H9 (cell line): ENCODE measurements around the gene PCDHAC1. TPM values are rescaled to one million over a fixed set of nuclear protein-coding genes. Genes with fewer than 3 reads are reported as not detected.

ENCODE experiments used
- DNase-seq: peaks from one replicate; pipeline ENCODE4 v3.0.0-alpha.2; 2017
- H2AFZ ChIP-seq: one replicate; pipeline ENCODE4 v1.6.1; 2013; ENCODE audit warnings: mild to moderate bottlenecking, low read length, control low read depth, moderate library complexity
- H2AK5ac ChIP-seq: 2 replicates; pipeline ENCODE4 v1.6.1; 2013; ENCODE audit warnings: low read length, control low read depth, mixed read lengths; ENCODE audit not compliant: insufficient read length
- H2BK120ac ChIP-seq: one replicate; pipeline ENCODE4 v1.6.1; 2013; ENCODE audit warnings: low read depth, mild to moderate bottlenecking, low read length, control low read depth, inconsistent platforms; ENCODE audit not compliant: poor library complexity, severe bottlenecking
- H2BK12ac ChIP-seq: 2 replicates; pipeline ENCODE4 v1.6.1; 2013; ENCODE audit warnings: low read length, control low read depth, mixed read lengths, low read depth; ENCODE audit not compliant: insufficient read length
- H2BK15ac ChIP-seq: 2 replicates; pipeline ENCODE4 v1.6.1; 2013; ENCODE audit warnings: low read depth, low read length, control low read depth
- H2BK20ac ChIP-seq: one replicate; pipeline ENCODE4 v1.6.1; 2013; ENCODE audit warnings: low read depth, mild to moderate bottlenecking, low read length, control low read depth, inconsistent platforms; ENCODE audit not compliant: poor library complexity, severe bottlenecking
- H2BK5ac ChIP-seq: 2 replicates; pipeline ENCODE4 v1.6.1; 2013; ENCODE audit warnings: low read length, control low read depth, mixed read lengths; ENCODE audit not compliant: insufficient read length
- H3K14ac ChIP-seq: 2 replicates; pipeline ENCODE4 v1.6.1; 2013; ENCODE audit warnings: low read length, control low read depth; ENCODE audit not compliant: insufficient read depth
- H3K18ac ChIP-seq: 2 replicates; pipeline ENCODE4 v1.6.1; 2013; ENCODE audit warnings: low read depth, mild to moderate bottlenecking, mixed read lengths, low read length, control low read depth; ENCODE audit not compliant: insufficient read length
- H3K23ac ChIP-seq: 2 replicates; pipeline ENCODE4 v1.6.1; 2013; ENCODE audit warnings: low read length, control low read depth, mixed read lengths, low read depth; ENCODE audit not compliant: insufficient read length
- H3K23me2 ChIP-seq: 2 replicates; pipeline ENCODE4 v1.6.1; 2013; ENCODE audit warnings: low read depth, mild to moderate bottlenecking, mixed read lengths, low read length, control low read depth; ENCODE audit not compliant: insufficient read length, poor library complexity, severe bottlenecking
- H3K27ac ChIP-seq: 2 replicates; pipeline ENCODE4 v1.5.1; 2013; ENCODE audit warnings: low read length, control low read depth, mixed read lengths, low read depth; ENCODE audit not compliant: insufficient read length
- H3K27me3 ChIP-seq: 2 replicates; pipeline ENCODE4 v1.6.1; 2013; ENCODE audit warnings: low read length, control low read depth, inconsistent platforms; ENCODE audit not compliant: insufficient read depth
- H3K4ac ChIP-seq: 2 replicates; pipeline ENCODE4 v1.6.1; 2013; ENCODE audit warnings: low read depth, mild to moderate bottlenecking, control low read depth, inconsistent platforms, low read length, moderate library complexity
- H3K4me1 ChIP-seq: 2 replicates; pipeline ENCODE4 v1.6.1; 2013; ENCODE audit warnings: low read length, control low read depth, inconsistent platforms; ENCODE audit not compliant: insufficient read depth
- H3K4me2 ChIP-seq: 2 replicates; pipeline ENCODE4 v1.6.1; 2013; ENCODE audit warnings: low read length, control low read depth, mixed read lengths; ENCODE audit not compliant: insufficient read length, insufficient read depth
- H3K56ac ChIP-seq: 2 replicates; pipeline ENCODE4 v1.6.1; 2013; ENCODE audit warnings: low read depth, mild to moderate bottlenecking, mixed read lengths, low read length, control low read depth; ENCODE audit not compliant: insufficient read length
- H3K79me1 ChIP-seq: 2 replicates; pipeline ENCODE4 v1.6.1; 2013; ENCODE audit warnings: low read depth, mild to moderate bottlenecking, moderate library complexity, low read length, control low read depth, inconsistent platforms; ENCODE audit not compliant: insufficient read depth, poor library complexity, severe bottlenecking
- H3K79me2 ChIP-seq: 2 replicates; pipeline ENCODE4 v1.6.1; 2013; ENCODE audit warnings: low read length, control low read depth, inconsistent platforms; ENCODE audit not compliant: insufficient read depth
- H3K9ac ChIP-seq: 2 replicates; pipeline ENCODE4 v1.6.1; 2013; ENCODE audit warnings: low read length, control low read depth, mixed read lengths; ENCODE audit not compliant: insufficient read length; ENCODE audit errors: extremely low read depth
- H3K9me3 ChIP-seq: one replicate; pipeline ENCODE4 v1.6.1; 2013; ENCODE audit warnings: low read depth, low read length, inconsistent platforms; ENCODE audit not compliant: control insufficient read depth
- H3T11ph ChIP-seq: one replicate; pipeline ENCODE4 v1.6.1; 2013; ENCODE audit warnings: mild to moderate bottlenecking, low read length, control low read depth, inconsistent platforms
- H4K20me1 ChIP-seq: one replicate; pipeline ENCODE4 v1.6.1; 2013; ENCODE audit not compliant: control insufficient read depth, insufficient read length, insufficient read depth
- H4K5ac ChIP-seq: 2 replicates; pipeline ENCODE4 v1.6.1; 2013; ENCODE audit warnings: low read depth, mild to moderate bottlenecking, mixed read lengths, low read length, control low read depth; ENCODE audit not compliant: insufficient read length
- H4K8ac ChIP-seq: replicated peaks from 2 replicates; pipeline ENCODE4 v1.6.1; 2013; ENCODE audit warnings: low read length, control low read depth, mixed read lengths, low read depth; ENCODE audit not compliant: insufficient read length
- H4K91ac ChIP-seq: 2 replicates; pipeline ENCODE4 v1.6.1; 2013; ENCODE audit warnings: low read depth, mild to moderate bottlenecking, moderate library complexity, mixed read lengths, low read length, control low read depth; ENCODE audit not compliant: insufficient read length
- H3K27ac Mint-ChIP-seq, 3 experiments: 2 replicates in 2 of 3; 3 replicates in 1 of 3; pipeline ENCODE4 v1.8.0; 2020 to 2021; ENCODE audit warnings: mixed read lengths in 3 of 3, mild to moderate bottlenecking in 1 of 3, moderate library complexity in 1 of 3
- H3K27me3 Mint-ChIP-seq: 2 replicates; pipeline ENCODE4 v1.8.0; 2021; ENCODE audit warnings: low read depth, mild to moderate bottlenecking, moderate library complexity, mixed read lengths
- H3K36me3 Mint-ChIP-seq, 3 experiments: 2 replicates in 2 of 3; 3 replicates in 1 of 3; pipeline ENCODE4 v1.8.0; 2020 to 2021; ENCODE audit warnings: low read depth in 3 of 3, mixed read lengths in 3 of 3; ENCODE audit not compliant: insufficient read depth in 1 of 3
- H3K4me1 Mint-ChIP-seq, 2 experiments: 2 replicates each; pipeline ENCODE4 v1.8.0; 2020; ENCODE audit warnings: mixed read lengths in 2 of 2
- H3K4me3 Mint-ChIP-seq, 2 experiments: 2 replicates in 1 of 2; 3 replicates in 1 of 2; pipeline ENCODE4 v1.8.0; 2020 to 2021; ENCODE audit warnings: mild to moderate bottlenecking in 2 of 2, mixed read lengths in 2 of 2, moderate library complexity in 1 of 2
- H3K9me3 Mint-ChIP-seq, 2 experiments: 2 replicates in 1 of 2; 3 replicates in 1 of 2; pipeline ENCODE4 v1.8.0; 2020; ENCODE audit warnings: mild to moderate bottlenecking in 2 of 2, mixed read lengths in 2 of 2, moderate library complexity in 1 of 2
- CTCF ChIP-seq: fragments of 200-600 bp; sonication (generic); conservative IDR thresholded peaks from 3 replicates; pipeline ENCODE4 v1.8.0; 2021; ENCODE audit warnings: antibody characterized with exemption, mild to moderate bottlenecking
- WGBS: extraction: QIAGEN DNeasy Blood & Tissue Kit; methylation state at CpG from one replicate; pipeline ENCODE4 v1.1.7; 2013; ENCODE audit warnings: missing lambda C conversion rate, low lambda C conversion rate, mixed read lengths; ENCODE audit not compliant: insufficient read length; ENCODE audit errors: extremely low coverage; 5-methylcytosine and 5-hydroxymethylcytosine counted together
- total RNA-seq: library from RNA; stranded (reverse); gene quantifications from 2 replicates; pipeline ENCODE4 v1.2.1, GENCODE V29; 2021

Gene PCDHAC1
- total RNA-seq, 1 experiment from 2014 or later = 8.7 TPM

- H4K20me1 ChIP-seq = no peaks in the 10 kb centered on the region
- H2BK5ac ChIP-seq = no peak overlapping the region
- no peak overlapping the region for H3T11ph ChIP-seq
- WGBS = no CpG with 5 or more reads among the region's 4 CpGs
- H3K4me1 ChIP-seq = no peaks in the 10 kb centered on the region
- no peak overlapping the region for H2BK120ac ChIP-seq
- H3K18ac ChIP-seq = no peak overlapping the region
- H3K4me1 Mint-ChIP-seq = peaks cover 18 to 24% of the 10 kb centered on the region in 2 experiments
- peaks cover 15% of the 10 kb centered on the region for H3K23me2 ChIP-seq
- H3K56ac ChIP-seq = no peak overlapping the region
- no peak overlapping the region for H2BK15ac ChIP-seq
- H3K4me3 Mint-ChIP-seq = no peak overlapping the region
- no peaks in the 10 kb centered on the region for H3K79me1 ChIP-seq
- H3K4me2 ChIP-seq = no peak overlapping the region
- no peak overlapping the region for H2BK12ac ChIP-seq
- no peak overlapping the region for H3K27ac ChIP-seq
- no peaks in the 10 kb centered on the region for H3K9me3 ChIP-seq
- H3K14ac ChIP-seq = no peak overlapping the region
- no peak overlapping the region for H2AK5ac ChIP-seq
- no peak overlapping the region for H3K27ac Mint-ChIP-seq
- peaks cover 35% of the 10 kb centered on the region for H3K27me3 Mint-ChIP-seq
- no peak overlapping the region for H2AFZ ChIP-seq
- no peak overlapping the region for H4K8ac ChIP-seq
- H3K23ac ChIP-seq = no peak overlapping the region
- H3K9ac ChIP-seq = no peak overlapping the region
- H3K27me3 ChIP-seq = no peaks in the 10 kb centered on the region; the same call in 1 of the 2 replicates
- no peak for TF ChIP-seq CTCF
- no peaks in the 10 kb centered on the region; a peak in 1 of 5 replicates for H3K9me3 Mint-ChIP-seq
- no peak overlapping the region for H3K4ac ChIP-seq
- H2BK20ac ChIP-seq = no peak overlapping the region
- H3K36me3 Mint-ChIP-seq = peaks cover 0 to 5% (median 0%) of the 10 kb centered on the region in 3 experiments; a peak in 1 of 7 replicates
- H3K79me2 ChIP-seq = no peaks in the 10 kb centered on the region
- H4K91ac ChIP-seq = no peak overlapping the region
- DNase-seq = no peak
- H4K5ac ChIP-seq = no peak overlapping the region
These were observed 2.5 kb upstream of the PCDHAC1 start for GRCh38 chr5:140923601-140924000.
